Kidney epithelial cell (primary cell): Measurements from ENCODE around the gene ANKLE2. TPM values are rescaled to one million over a fixed set of nuclear protein-coding genes. Genes with fewer than 3 reads are reported as not detected.
"Not testable (repeated sequence)": the region's sequence is repeated elsewhere in the genome, so short reads cannot be mapped to it uniquely, and the experiment has no call there.

Experiments
- DNase-seq: peaks from one replicate; pipeline ENCODE4 v3.0.0-alpha.2; 2010; ENCODE audit warnings: low read depth
- H3K27me3 ChIP-seq: 2 replicates; pipeline ENCODE4 v1.6.0; 2011; ENCODE audit warnings: low read length; ENCODE audit not compliant: control insufficient read depth, insufficient read depth
- H3K36me3 ChIP-seq: 2 replicates; pipeline ENCODE4 v1.5.1; 2011; ENCODE audit warnings: low read length; ENCODE audit not compliant: control insufficient read depth, insufficient read depth
- H3K4me3 ChIP-seq: 2 replicates; pipeline ENCODE4 v1.5.1; 2011; ENCODE audit warnings: low read depth, mild to moderate bottlenecking, control low read depth, low read length
- CTCF ChIP-seq: IDR thresholded peaks from 2 replicates; pipeline ENCODE4 v1.5.1; 2011; ENCODE audit warnings: mild to moderate bottlenecking, moderate library complexity, low read length, control low read depth, inconsistent platforms; ENCODE audit not compliant: insufficient read depth, poor library complexity, severe bottlenecking
- total RNA-seq: library from RNA; depleted of rRNA; stranded (reverse); fragments of >200 nt; gene quantifications from 2 replicates; pipeline ENCODE4 v1.2.3, GENCODE V29; 2015

ANKLE2 gene
- total RNA-seq, 1 donor from 2014 or later: 115 TPM

- Histone ChIP-seq H3K27me3 (no peaks in the 10 kb centered on the region), H3K36me3 (no peaks in the 10 kb centered on the region), H3K4me3 (no peak overlapping the region)
- TF ChIP-seq CTCF: peak; percentile 10
- DNase-seq: no peak
These were observed 59.0 kb downstream of the ANKLE2 start for GRCh38 chr12:132702640-132703039.

GRCh38 chr12:132700212-132700822, 61.3 kb downstream of the ANKLE2 start:
- no peak for TF ChIP-seq CTCF
- Histone ChIP-seq H3K36me3 (no peaks in the 10 kb centered on the region), H3K27me3 (no peaks in the 10 kb centered on the region), H3K4me3 (no peak overlapping the region)
- no peak for DNase-seq

- TF ChIP-seq CTCF: no peak
- no peaks in the 10 kb centered on the region for H3K27me3 ChIP-seq
- no peaks in the 10 kb centered on the region for H3K36me3 ChIP-seq
- no peak overlapping the region for H3K4me3 ChIP-seq
- DNase-seq: no peak
These were observed 63.3 kb downstream of the ANKLE2 start for GRCh38 chr12:132698341-132698740.

GRCh38 chr12:132695431-132695830, 66.2 kb downstream of the ANKLE2 start:
- TF ChIP-seq CTCF: no peak
- Histone ChIP-seq H3K4me3 (no peak overlapping the region), H3K36me3 (no peaks in the 10 kb centered on the region), H3K27me3 (no peaks in the 10 kb centered on the region)
- no peak for DNase-seq

GRCh38 chr12:132694888-132695287, 66.7 kb downstream of the ANKLE2 start:
- not testable (repeated sequence) for H3K4me3 ChIP-seq, DNase-seq, H3K27me3 ChIP-seq, H3K36me3 ChIP-seq

GRCh38 chr12:132692030-132692429, 69.6 kb downstream of the ANKLE2 start:
- DNase-seq: not testable (repeated sequence)

GRCh38 chr12:132690112-132690511, 71.5 kb downstream of the ANKLE2 start:
- no peak overlapping the region for H3K4me3 ChIP-seq
- no peak for DNase-seq
- no peaks in the 10 kb centered on the region for H3K36me3 ChIP-seq
- TF ChIP-seq CTCF: no peak
- no peaks in the 10 kb centered on the region for H3K27me3 ChIP-seq

More at GRCh38 chr12:132692030-132692429, 69.6 kb downstream of the ANKLE2 start:
- H3K36me3 ChIP-seq, H3K27me3 ChIP-seq, H3K4me3 ChIP-seq: not testable (repeated sequence)
